GM13977 (cell line): ENCODE data around the gene METTL24.

Experiments used
- DNase-seq: peaks from one replicate; pipeline ENCODE4 v3.0.0; 2012; ENCODE audit warnings: low spot score
- CTCF ChIP-seq: IDR thresholded peaks from 2 replicates; pipeline ENCODE4 v1.5.1; 2012; ENCODE audit warnings: mild to moderate bottlenecking, control low read depth; ENCODE audit not compliant: insufficient read depth; ENCODE audit errors: extremely low read depth, missing control alignments
- in situ Hi-C: fragments of 300-500 bp; cut with MboI; formaldehyde crosslinking; loops from one replicate; pipeline ENCODE4 v1.12.0; 2022; ENCODE audit warnings: low sequenced_read_pairs, low pct_unique_long_range_greater_than_20kb, mixed read lengths, inconsistent platforms; ENCODE audit not compliant: unreplicated experiment

The METTL24 gene

GRCh38 chr6:110395221-110395620, 37.1 kb upstream of the METTL24 start:
- no peak for TF ChIP-seq CTCF
- no peak for DNase-seq
- in situ Hi-C loops = loop anchor here (25.0 kb wide), 3 partner anchors 333 to 858 kb away; no protein-coding TSS in a partner anchor

- no peak for TF ChIP-seq CTCF
- in situ Hi-C loops = loop anchor here (25.0 kb wide), 3 partner anchors 332 to 857 kb away; no protein-coding TSS in a partner anchor
- DNase-seq = no peak
Measured at GRCh38 chr6:110394409-110394808, 36.3 kb upstream of the METTL24 start.

- no peak for TF ChIP-seq CTCF
- DNase-seq = no peak
- in situ Hi-C loops = loop anchor here (25.0 kb wide), 3 partner anchors 330 to 855 kb away; no protein-coding TSS in a partner anchor
Measured at GRCh38 chr6:110392727-110393126, 34.6 kb upstream of the METTL24 start.

- in situ Hi-C loops = loop anchor here (25.0 kb wide), 3 partner anchors 328 to 853 kb away; no protein-coding TSS in a partner anchor
- TF ChIP-seq CTCF = no peak
- DNase-seq = no peak
Measured at GRCh38 chr6:110390404-110390803, 32.3 kb upstream of the METTL24 start.

GRCh38 chr6:110389689-110390382, 31.7 kb upstream of the METTL24 start:
- no peak for DNase-seq
- in situ Hi-C loops = loop anchor here (25.0 kb wide), 3 partner anchors 328 to 853 kb away; no protein-coding TSS in a partner anchor
- TF ChIP-seq CTCF = no peak

- no peak for DNase-seq
- no peak for TF ChIP-seq CTCF
- in situ Hi-C loops = loop anchor here (25.0 kb wide), 3 partner anchors 326 to 851 kb away; no protein-coding TSS in a partner anchor
Measured at GRCh38 chr6:110387986-110388385, 29.8 kb upstream of the METTL24 start.
